ENCODE results near the gene TTC28. TPM values are rescaled to one million over a fixed set of nuclear protein-coding genes. Genes with fewer than 3 reads are reported as not detected.

The TTC28 gene
- total and polyA plus RNA-seq, 12 donors, result 3.4 to 75.6 (median 28.6) TPM

DNA sequence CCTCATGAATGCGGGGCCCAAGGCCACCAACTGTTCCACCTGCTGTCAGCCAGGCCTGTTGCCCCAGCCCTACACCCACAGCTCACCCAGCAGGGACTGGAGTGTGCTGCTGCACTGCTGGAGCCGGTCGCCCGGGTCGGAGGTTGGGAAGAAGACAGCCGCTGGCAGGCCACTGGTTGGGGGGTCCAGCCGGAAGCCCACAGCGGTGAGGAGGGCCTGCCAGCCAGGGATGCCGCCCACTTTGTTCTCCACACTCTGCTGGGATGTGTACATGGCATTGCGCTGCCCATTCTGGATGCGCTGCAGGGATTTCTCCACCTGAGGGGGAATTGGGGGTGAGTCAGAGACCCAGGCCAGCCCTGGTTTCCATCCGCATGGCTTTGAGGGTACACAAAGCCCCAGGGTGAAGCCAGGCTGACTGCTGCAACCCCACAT lies 686.4 kb downstream of the TTC28 start:
- WGBS, 4 donors, result 87 to 98% (median 97%) methylated on average over 8 to 12 of the region's 12 CpGs; no CpG with 5 or more reads in 1 of the 4 donors
- H3K27me3 ChIP-seq, result no peaks in the 10 kb centered on the region
- no peak overlapping the region for H3K27ac ChIP-seq
- peak in 2 of 7 donors; percentile 10 to 39 for DNase-seq
- H3K36me3 ChIP-seq (replicated peaks in 1 of 2), result peaks cover 0 to 19% of the 10 kb centered on the region in 2 donors
- H3K9me3 ChIP-seq (replicated peaks in 1 of 3), result no peaks in the 10 kb centered on the region
- no peak overlapping the region for H3K4me3 ChIP-seq
- TF ChIP-seq POLR2A (IDR thresholded peaks at IDR 0.05), result no peak
- TF ChIP-seq, protein P1, sequence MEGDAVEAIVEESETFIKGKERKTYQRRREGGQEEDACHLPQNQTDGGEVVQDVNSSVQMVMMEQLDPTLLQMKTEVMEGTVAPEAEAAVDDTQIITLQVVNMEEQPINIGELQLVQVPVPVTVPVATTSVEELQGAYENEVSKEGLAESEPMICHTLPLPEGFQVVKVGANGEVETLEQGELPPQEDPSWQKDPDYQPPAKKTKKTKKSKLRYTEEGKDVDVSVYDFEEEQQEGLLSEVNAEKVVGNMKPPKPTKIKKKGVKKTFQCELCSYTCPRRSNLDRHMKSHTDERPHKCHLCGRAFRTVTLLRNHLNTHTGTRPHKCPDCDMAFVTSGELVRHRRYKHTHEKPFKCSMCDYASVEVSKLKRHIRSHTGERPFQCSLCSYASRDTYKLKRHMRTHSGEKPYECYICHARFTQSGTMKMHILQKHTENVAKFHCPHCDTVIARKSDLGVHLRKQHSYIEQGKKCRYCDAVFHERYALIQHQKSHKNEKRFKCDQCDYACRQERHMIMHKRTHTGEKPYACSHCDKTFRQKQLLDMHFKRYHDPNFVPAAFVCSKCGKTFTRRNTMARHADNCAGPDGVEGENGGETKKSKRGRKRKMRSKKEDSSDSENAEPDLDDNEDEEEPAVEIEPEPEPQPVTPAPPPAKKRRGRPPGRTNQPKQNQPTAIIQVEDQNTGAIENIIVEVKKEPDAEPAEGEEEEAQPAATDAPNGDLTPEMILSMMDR (IDR thresholded peaks at IDR 0.05), result no peak
- intact Hi-C loops (cut with DNase I), result no loop called here
- H3K4me1 ChIP-seq (replicated peaks in 1 of 2), result no peaks in the 10 kb centered on the region

DNA sequence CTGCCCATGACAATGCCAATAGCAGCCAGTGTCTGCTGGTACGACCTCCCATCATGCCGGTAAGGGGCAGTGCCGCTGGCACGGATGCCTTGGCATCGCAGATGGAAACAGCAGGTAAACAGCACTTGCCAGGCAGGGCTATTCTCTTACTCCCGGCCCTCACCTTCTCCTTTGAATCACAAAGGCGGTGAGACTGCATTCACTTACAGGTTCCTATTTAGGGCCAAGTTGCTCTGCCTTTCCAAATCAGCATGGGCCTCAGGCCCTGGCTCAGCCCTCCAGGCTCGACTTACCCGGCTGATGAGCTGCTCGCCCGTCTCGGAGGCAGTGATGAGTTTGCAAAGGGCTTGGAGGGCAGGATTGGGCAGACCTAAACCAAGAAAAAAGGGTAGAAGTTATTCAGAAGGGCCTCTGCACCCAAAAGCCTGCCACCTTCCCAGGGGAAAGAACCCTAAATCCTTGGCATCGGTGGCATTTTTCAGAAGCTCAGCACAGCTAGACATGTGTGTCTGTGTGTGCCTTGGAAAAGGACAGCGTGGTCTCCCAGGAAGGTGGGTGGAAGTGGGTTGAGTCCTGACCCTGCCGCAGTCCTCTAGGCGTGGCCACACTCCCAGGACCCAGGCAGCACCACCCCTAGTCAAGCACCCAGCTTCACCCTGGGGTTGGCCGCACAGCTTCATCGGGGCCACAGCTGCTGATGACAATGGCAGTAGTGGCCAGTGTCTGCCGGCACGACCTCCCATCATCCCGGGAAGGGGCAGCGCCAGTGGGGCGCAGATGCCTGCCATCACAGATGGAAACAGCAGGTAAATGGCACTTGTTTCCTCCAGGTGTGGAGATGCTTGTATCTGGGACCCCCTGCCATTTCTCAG lies 687.1 kb downstream of the TTC28 start:
- H3K4me3 ChIP-seq, result no peak overlapping the region
- H3K36me3 ChIP-seq (replicated peaks in 1 of 2), result peaks cover 0 to 16% of the 10 kb centered on the region in 2 donors
- H3K4me1 ChIP-seq (replicated peaks in 1 of 2), result no peaks in the 10 kb centered on the region
- no peak overlapping the region for H3K27ac ChIP-seq
- WGBS, 4 donors, result 90 to 94% (median 92%) methylated on average over 13 to 23 of the region's 23 CpGs
- intact Hi-C loops (cut with DNase I), result no loop called here
- DNase-seq, result peak in 4 of 7 donors; percentile 4 to 41 (median 14)
- TF ChIP-seq POLR2A (IDR thresholded peaks at IDR 0.05), result no peak
- TF ChIP-seq, protein P1 (IDR thresholded peaks at IDR 0.05), result no peak
- H3K9me3 ChIP-seq (replicated peaks in 1 of 3), result no peaks in the 10 kb centered on the region
- no peaks in the 10 kb centered on the region for H3K27me3 ChIP-seq

DNA sequence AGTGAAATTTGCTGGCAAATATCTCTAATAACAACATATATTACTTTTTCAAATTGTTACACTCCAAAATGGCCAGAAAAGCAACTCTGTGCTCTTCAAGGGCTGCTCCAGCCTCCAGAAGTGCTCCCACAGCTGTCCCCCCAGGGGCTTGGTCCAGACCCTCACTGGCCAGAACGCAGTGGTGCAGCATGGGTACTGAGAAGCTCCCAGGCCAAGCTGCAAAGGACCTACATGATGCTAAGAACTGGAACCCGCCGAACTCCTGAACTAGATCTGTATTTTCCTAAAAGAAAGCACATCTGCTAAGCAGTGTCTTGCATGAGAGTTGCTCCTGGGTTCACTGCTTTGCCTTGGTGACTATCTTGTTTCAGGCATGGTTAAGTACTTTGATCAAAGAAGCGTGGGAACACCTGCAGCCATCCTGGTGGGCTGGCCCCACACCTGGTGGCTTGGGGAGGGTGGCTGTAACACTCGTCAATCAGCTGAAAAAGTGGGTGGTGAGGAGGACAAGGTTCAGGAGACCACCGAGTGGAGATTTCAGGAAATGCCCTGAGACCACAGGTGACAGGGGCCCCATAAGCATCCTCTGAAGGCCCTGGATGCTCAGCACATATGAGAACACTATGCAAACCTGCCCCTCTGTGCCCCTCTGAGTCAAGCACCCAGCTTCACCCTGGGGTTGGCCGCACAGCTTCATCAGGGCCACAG lies 687.9 kb downstream of the TTC28 start:
- 87 to 95% (median 91%) methylated on average over 3 to 7 of the region's 7 CpGs for WGBS, 4 donors
- Histone ChIP-seq H3K36me3 (replicated peaks in 1 of 2) (peaks cover 0 to 16% of the 10 kb centered on the region in 2 donors), H3K4me3 (no peak overlapping the region), H3K27ac (no peak overlapping the region), H3K4me1 (replicated peaks in 1 of 2) (no peaks in the 10 kb centered on the region), H3K9me3 (replicated peaks in 1 of 3) (no peaks in the 10 kb centered on the region), H3K27me3 (no peaks in the 10 kb centered on the region)
- intact Hi-C loops (cut with DNase I), result no loop called here
- TF ChIP-seq, protein P1 (IDR thresholded peaks at IDR 0.05), result no peak
- TF ChIP-seq POLR2A (IDR thresholded peaks at IDR 0.05), result no peak
- peak in 2 of 7 donors; percentile 6 to 15 for DNase-seq

DNA sequence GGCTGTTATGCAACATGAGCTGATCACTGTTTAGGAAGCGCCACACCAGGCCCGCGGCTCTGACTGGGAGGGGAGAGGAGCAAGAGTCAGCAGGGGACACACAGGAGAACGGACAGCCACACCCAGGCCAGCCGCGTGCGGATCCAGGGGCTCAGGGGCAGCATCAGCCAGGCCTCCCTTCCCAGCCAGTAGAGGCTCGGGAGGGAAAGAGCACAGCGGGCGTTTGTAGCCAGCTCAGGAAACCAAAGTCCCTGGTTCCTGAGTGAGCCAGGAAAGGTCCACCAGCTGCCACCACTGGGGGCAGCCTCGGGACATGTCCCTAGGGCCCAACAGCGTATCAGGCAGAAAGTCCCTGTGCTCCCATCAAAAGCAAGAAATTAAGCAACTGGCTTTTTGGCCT lies 688.8 kb downstream of the TTC28 start:
- WGBS, 4 donors, result 44 to 78% (median 64%) methylated on average over 12 of the region's 12 CpGs
- Histone ChIP-seq H3K4me3 (no peak overlapping the region), H3K4me1 (replicated peaks in 1 of 2) (no peaks in the 10 kb centered on the region), H3K36me3 (replicated peaks in 1 of 2) (peaks cover 0 to 16% of the 10 kb centered on the region in 2 donors), H3K27me3 (no peaks in the 10 kb centered on the region), H3K27ac (peak overlapping the region in 2 of 5 donors; percentile 30 to 75), H3K9me3 (replicated peaks in 1 of 3) (no peaks in the 10 kb centered on the region)
- DNase-seq, result peak; percentile 20 to 66 (median 34)
- TF ChIP-seq, protein P1 (IDR thresholded peaks at IDR 0.05), result peak in 4 of 6 experiments; percentile 30 to 49 (median 38)
- TF ChIP-seq POLR2A (IDR thresholded peaks at IDR 0.05), result no peak
- intact Hi-C loops (cut with DNase I), result no loop called here
